ENCODE data around the gene ADAM17.

- TF ChIP-seq TAF1 (conservative IDR thresholded peaks at IDR 0.05) (no peak), GABPA (IDR thresholded peaks at IDR 0.05 in 1 of 2, conservative IDR thresholded peaks at IDR 0.05 in 1 of 2) (no peak), CTCF (IDR thresholded peaks at IDR 0.05; ENCODE audit: low read depth, low read length, missing input control) (no peak), MAX (IDR thresholded peaks at IDR 0.05) (no peak), REST (IDR thresholded peaks at IDR 0.05) (no peak), EGR1 (IDR thresholded peaks at IDR 0.05; ENCODE audit: low read depth in 2 of 2) (no peak), ATF3 (IDR thresholded peaks at IDR 0.05) (no peak), HNF4G (IDR thresholded peaks at IDR 0.05) (no peak), YY1 (IDR thresholded peaks at IDR 0.05) (no peak), RAD21 (IDR thresholded peaks at IDR 0.05) (no peak)
These were observed 104.4 kb downstream of the ADAM17 start for GRCh38 chr2:9451231-9451630.

Data from liver (tissue), 3 donors.